Stimulated activated CD8-positive, alpha-beta memory T cell treated with anti-CD3 and anti-CD28 coated beads, Interleukin-12 subunit alpha, Interleukin-12 subunit beta, amount 100 ng/mL, for 4 hours (primary cell): ENCODE results near the gene PLIN4.

Source experiments
- DNase-seq: peaks from one replicate; pipeline ENCODE4 v3.0.0-alpha.2; 2020; ENCODE audit warnings: low read depth

PLIN4 gene

GRCh38 chr19:4455719-4456475 lies 62.4 kb downstream of the PLIN4 start:
- DNase-seq, result no peak

DNA sequence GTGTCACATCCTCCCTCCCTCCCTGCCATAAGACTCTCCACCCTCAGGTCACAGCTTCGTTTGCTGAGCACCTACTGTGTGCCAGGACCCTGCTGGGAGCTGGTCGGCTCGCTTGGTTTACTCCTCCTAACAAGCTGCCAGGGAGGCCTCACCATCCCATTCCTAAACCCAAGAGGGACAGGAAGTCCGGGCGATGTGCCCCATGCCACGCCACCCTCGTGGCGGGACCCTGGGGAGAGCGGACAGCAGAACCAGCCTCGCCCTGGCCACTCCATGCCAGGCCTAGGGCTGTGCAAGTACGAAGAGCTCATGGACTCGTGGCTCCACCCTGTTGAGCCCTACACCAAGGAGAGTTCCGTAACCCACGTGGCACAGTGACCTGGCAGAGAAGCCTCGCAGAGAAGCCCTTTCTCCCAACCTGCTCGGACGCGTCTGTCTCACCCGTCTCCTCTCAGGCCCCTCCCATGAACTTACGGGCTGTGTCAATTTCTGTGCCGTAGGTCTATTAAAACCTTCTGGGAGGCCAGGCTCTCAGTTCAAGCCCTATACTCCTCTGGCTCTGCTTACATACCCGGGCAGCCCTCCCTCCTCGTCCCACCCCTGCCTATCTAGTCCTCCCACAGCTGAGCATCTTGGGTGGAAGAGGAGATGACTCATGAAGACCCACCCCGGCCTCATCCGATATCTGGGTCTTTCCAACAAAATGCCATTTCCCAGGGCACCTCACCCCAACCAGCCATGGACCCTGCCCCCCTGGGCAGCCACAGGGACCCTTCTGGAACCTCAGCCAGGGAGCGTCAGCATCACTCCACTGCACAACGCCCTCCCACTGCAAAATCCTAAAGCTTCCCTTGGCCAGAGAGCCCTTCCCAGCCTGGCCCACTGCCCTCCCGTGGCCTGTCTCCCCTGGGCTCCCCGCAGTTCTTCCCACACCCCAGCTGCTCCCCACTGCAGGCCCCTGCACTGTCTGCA lies 63.3 kb downstream of the PLIN4 start:
- no peak for DNase-seq

- DNase-seq, result no peak
These were observed 64.8 kb downstream of the PLIN4 start for GRCh38 chr19:4453232-4454179.

DNA sequence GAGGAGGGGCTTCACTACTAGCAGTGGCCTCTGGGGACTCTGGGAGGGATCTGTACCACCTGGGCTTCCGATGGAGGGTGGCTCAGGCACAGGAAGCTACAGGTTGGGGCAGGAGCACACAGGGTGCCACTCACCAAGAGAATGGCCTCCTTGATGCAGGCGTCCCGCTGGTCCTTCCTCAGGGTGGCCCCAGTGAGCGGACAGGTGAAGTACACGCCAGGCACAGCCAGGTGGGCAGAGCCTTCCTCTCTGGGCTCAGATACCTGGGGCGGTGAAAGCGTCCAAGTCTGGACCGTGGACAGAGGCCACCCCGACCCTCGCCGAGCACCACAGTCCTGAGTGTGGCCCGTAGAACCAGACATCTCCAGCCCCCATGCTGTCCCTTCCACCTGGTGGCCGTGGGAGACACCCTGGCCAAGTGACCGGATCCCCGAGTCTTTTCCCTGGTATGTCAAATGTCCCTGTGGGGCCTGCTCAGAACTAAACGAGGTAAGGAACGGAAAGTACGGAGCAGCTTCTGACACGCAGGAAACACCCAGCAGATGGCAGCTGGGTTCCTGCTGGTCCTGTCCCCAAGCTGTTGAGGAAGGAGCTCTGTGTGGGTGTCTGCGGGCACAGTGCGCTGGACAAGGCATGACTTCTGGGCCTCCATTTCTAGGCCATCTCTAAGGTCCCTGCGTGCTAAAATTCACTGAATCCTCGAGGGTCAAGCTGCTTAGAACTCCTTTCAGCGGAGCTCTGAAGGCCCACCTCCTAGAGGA lies 65.9 kb downstream of the PLIN4 start:
- DNase-seq, result no peak
